Ishikawa (cell line): Measurements from ENCODE around the gene SYNE3.

Experiments
- CEBPB ChIP-seq: IDR thresholded peaks from 2 replicates; pipeline ENCODE4 v1.6.1; 2012
- CREB1 ChIP-seq: IDR thresholded peaks from 2 replicates; pipeline ENCODE4 v1.6.1; 2012; ENCODE audit warnings: low read depth
- EGR1 ChIP-seq: IDR thresholded peaks from 2 replicates; pipeline ENCODE4 v1.6.1; 2012
- EP300 ChIP-seq: IDR thresholded peaks from 2 replicates; pipeline ENCODE4 v1.6.1; 2012; ENCODE audit warnings: borderline replicate concordance
- FOXM1 ChIP-seq: IDR thresholded peaks from 2 replicates; pipeline ENCODE4 v1.6.1; 2012; ENCODE audit warnings: low read depth, borderline replicate concordance
- MAX ChIP-seq: IDR thresholded peaks from 2 replicates; pipeline ENCODE4 v1.6.1; 2012
- NFIC ChIP-seq: IDR thresholded peaks from 2 replicates; pipeline ENCODE4 v1.6.1; 2012
- RAD21 ChIP-seq: IDR thresholded peaks from 2 replicates; pipeline ENCODE4 v1.6.1; 2012; ENCODE audit warnings: low read depth
- REST ChIP-seq: IDR thresholded peaks from 2 replicates; pipeline ENCODE4 v1.6.1; 2012; ENCODE audit warnings: low read depth, mild to moderate bottlenecking
- TCF12 ChIP-seq: IDR thresholded peaks from 2 replicates; pipeline ENCODE4 v1.6.1; 2012; ENCODE audit warnings: low read depth
- TEAD4 ChIP-seq: IDR thresholded peaks from 2 replicates; pipeline ENCODE4 v1.6.1; 2012
- YY1 ChIP-seq: IDR thresholded peaks from 2 replicates; pipeline ENCODE4 v1.6.1; 2012; ENCODE audit warnings: low read depth
- ZBTB7A ChIP-seq: IDR thresholded peaks from 2 replicates; pipeline ENCODE4 v1.6.1; 2012; ENCODE audit warnings: low read depth

- TF ChIP-seq EGR1 (no peak), CEBPB (no peak), FOXM1 (no peak), NFIC (no peak), EP300 (no peak), RAD21 (no peak), CREB1 (no peak), REST (no peak), YY1 (no peak), TEAD4 (no peak), MAX (no peak), TCF12 (no peak), ZBTB7A (no peak)
Measured at GRCh38 chr14:95562892-95563685, 46.6 kb upstream of the SYNE3 start.
